G401 (cell line): Measurements from ENCODE around the gene SCD5. TPM values are rescaled to one million over a fixed set of nuclear protein-coding genes. Genes with fewer than 3 reads are reported as not detected.

Experiments
- DNase-seq: peaks from one replicate; pipeline ENCODE4 v3.0.0-alpha.2; 2015; ENCODE audit warnings: low spot score
- in situ Hi-C: cut with HindIII; loops from 2 replicates; pipeline ENCODE4 v1.10.0; 2016; ENCODE audit warnings: low sequenced_read_pairs, mixed read lengths
- total RNA-seq: library from RNA; depleted of rRNA; stranded (reverse); fragments of >200 nt; shearing (Covaris generic); gene quantifications from 2 replicates; pipeline ENCODE4 v1.2.3, GENCODE V29; 2014

Gene SCD5
- total RNA-seq, 1 experiment from 2014 or later: 10.1 TPM

- in situ Hi-C loops: no loop called here
- DNase-seq: peak; percentile 68
Measured at GRCh38 chr4:82706349-82707000, 92.1 kb downstream of the SCD5 start.

GRCh38 chr4:82705928-82706300, 92.7 kb downstream of the SCD5 start:
- in situ Hi-C loops: no loop called here
- DNase-seq: no peak

- in situ Hi-C loops: no loop called here
- peak; percentile 70 for DNase-seq
Measured at GRCh38 chr4:82705169-82705927, 93.2 kb downstream of the SCD5 start.

GRCh38 chr4:82704156-82704555, 94.4 kb downstream of the SCD5 start:
- in situ Hi-C loops: no loop called here
- DNase-seq: no peak

GRCh38 chr4:82698412-82698811, 100.2 kb downstream of the SCD5 start:
- no peak for DNase-seq
- in situ Hi-C loops: no loop called here

GRCh38 chr4:82697561-82697960, 101.0 kb downstream of the SCD5 start:
- no peak for DNase-seq
- in situ Hi-C loops: no loop called here

GRCh38 chr4:82696117-82696860, 102.3 kb downstream of the SCD5 start:
- no peak for DNase-seq

GRCh38 chr4:82694892-82695291, 103.7 kb downstream of the SCD5 start:
- in situ Hi-C loops: no loop called here
- no peak for DNase-seq

More at GRCh38 chr4:82696117-82696860, 102.3 kb downstream of the SCD5 start:
- in situ Hi-C loops: no loop called here

- in situ Hi-C loops: no loop called here
- no peak for DNase-seq
Measured at GRCh38 chr4:82694046-82694445, 104.5 kb downstream of the SCD5 start.

- DNase-seq: no peak
- in situ Hi-C loops: no loop called here
Measured at GRCh38 chr4:82692101-82692780, 106.4 kb downstream of the SCD5 start.

GRCh38 chr4:82691431-82691830, 107.2 kb downstream of the SCD5 start:
- in situ Hi-C loops: no loop called here
- DNase-seq: no peak

GRCh38 chr4:82688091-82688795, 110.4 kb downstream of the SCD5 start:
- in situ Hi-C loops: no loop called here
- DNase-seq: peak; percentile 24

- in situ Hi-C loops: no loop called here
- no peak for DNase-seq
Measured at GRCh38 chr4:82687531-82687930, 111.1 kb downstream of the SCD5 start.

GRCh38 chr4:82681754-82682153, 116.8 kb downstream of the SCD5 start:
- in situ Hi-C loops: no loop called here
- DNase-seq: no peak

- no peak for DNase-seq
- in situ Hi-C loops: no loop called here
Measured at GRCh38 chr4:82680834-82681233, 117.8 kb downstream of the SCD5 start.

GRCh38 chr4:82679531-82679930, 119.1 kb downstream of the SCD5 start:
- DNase-seq: no peak
- in situ Hi-C loops: no loop called here

- DNase-seq: no peak
- in situ Hi-C loops: no loop called here
Measured at GRCh38 chr4:82678051-82678450, 120.5 kb downstream of the SCD5 start.

- in situ Hi-C loops: no loop called here
- no peak for DNase-seq
Measured at GRCh38 chr4:82677327-82677726, 121.3 kb downstream of the SCD5 start.
